SK-N-SH treated with all-trans-retinoic acid at 6 μM for 48 hours (cell line): ENCODE results near the gene TMEM131L.

Experiments
- ARNTL ChIP-seq: fragments of 450-650 bp; formaldehyde crosslinking; IDR thresholded peaks from 2 replicates; pipeline ENCODE4 v1.5.0; 2020; ENCODE audit warnings: low read depth, mild to moderate bottlenecking, moderate library complexity, borderline replicate concordance
- CSRNP3 ChIP-seq: fragments of 250-450 bp; sonication (Bioruptor Pico); IDR thresholded peaks from 2 replicates; pipeline ENCODE4 v1.5.1; 2021; ENCODE audit warnings: mild to moderate bottlenecking, moderate library complexity
- PATZ1 ChIP-seq: fragments of 250-450 bp; sonication (Bioruptor Pico); IDR thresholded peaks from 2 replicates; pipeline ENCODE4 v1.8.0; 2020; ENCODE audit warnings: mild to moderate bottlenecking, moderate library complexity, borderline replicate concordance
- POU6F1 ChIP-seq: fragments of 250-450 bp; sonication (Bioruptor Pico); IDR thresholded peaks from 2 replicates; pipeline ENCODE4 v1.8.0; 2021; ENCODE audit warnings: low read depth, mild to moderate bottlenecking, moderate library complexity, borderline replicate concordance
- RARB ChIP-seq: fragments of 250-450 bp; sonication (Bioruptor Pico); IDR thresholded peaks from 2 replicates; pipeline ENCODE4 v1.8.0; 2021; ENCODE audit warnings: mild to moderate bottlenecking, moderate library complexity
- SNAI2 ChIP-seq: fragments of 250-450 bp; sonication (Bioruptor Pico); IDR thresholded peaks from 2 replicates; pipeline ENCODE4 v1.5.0; 2020; ENCODE audit warnings: mild to moderate bottlenecking, moderate library complexity
- TCF4 ChIP-seq: fragments of 250-450 bp; sonication (Bioruptor Pico); IDR thresholded peaks from 2 replicates; pipeline ENCODE4 v1.8.0; 2021; ENCODE audit warnings: mild to moderate bottlenecking, moderate library complexity, borderline replicate concordance
- TOX ChIP-seq: fragments of 250-450 bp; sonication (Bioruptor Pico); IDR thresholded peaks from 2 replicates; pipeline ENCODE4 v1.8.0; 2021; ENCODE audit warnings: mild to moderate bottlenecking, moderate library complexity, borderline replicate concordance
- ZFP3 ChIP-seq: fragments of 250-450 bp; sonication (Bioruptor Pico); IDR thresholded peaks from 2 replicates; pipeline ENCODE4 v1.5.0; 2020; ENCODE audit warnings: mild to moderate bottlenecking, moderate library complexity
- ZNF565 ChIP-seq: fragments of 450-650 bp; formaldehyde crosslinking; conservative IDR thresholded peaks from 2 replicates; pipeline ENCODE4 v1.5.0; 2020; ENCODE audit warnings: low read depth, mild to moderate bottlenecking, moderate library complexity
- ZNF8 ChIP-seq: fragments of 450-650 bp; formaldehyde crosslinking; IDR thresholded peaks from 2 replicates; pipeline ENCODE4 v1.5.0; 2020; ENCODE audit warnings: mild to moderate bottlenecking, moderate library complexity

GRCh38 chr4:153591441-153591840 is 125.3 kb downstream of the TMEM131L start:
- no peak for TF ChIP-seq ARNTL (CRISPR knock-in tag)
- no peak for TF ChIP-seq CSRNP3 (CRISPR knock-in tag)
- no peak for TF ChIP-seq PATZ1 (CRISPR knock-in tag)
- TF ChIP-seq POU6F1 (CRISPR knock-in tag), result no peak
- TF ChIP-seq SNAI2 (CRISPR knock-in tag), result no peak
- no peak for TF ChIP-seq ZFP3 (CRISPR knock-in tag)
- TF ChIP-seq ZNF565 (CRISPR knock-in tag), result no peak
- TF ChIP-seq TOX (CRISPR knock-in tag), result no peak
- TF ChIP-seq ZNF8, result no peak
- TF ChIP-seq RARB, result no peak
- TF ChIP-seq TCF4, result no peak
